Mesenchymal stem cell (in vitro differentiated cells and primary cell): Measurements from ENCODE around the gene OR6K2. TPM values are rescaled to one million over a fixed set of nuclear protein-coding genes. Genes with fewer than 3 reads are reported as not detected.
A peak's percentile ranks its signal among the peaks of the same experiment; 100 is the strongest.

Source experiments
- DNase-seq: peaks from one replicate; pipeline ENCODE4 v3.0.0-alpha.2; 2013
- H2AFZ ChIP-seq: one replicate; pipeline ENCODE4 v1.6.1; 2013; ENCODE audit warnings: low read depth, mild to moderate bottlenecking, control low read depth, inconsistent platforms, low read length, moderate library complexity
- H2AK5ac ChIP-seq: 2 replicates; pipeline ENCODE4 v1.6.1; 2013; ENCODE audit warnings: low read length, moderate library complexity, mild to moderate bottlenecking, inconsistent platforms; ENCODE audit not compliant: severe bottlenecking
- H2BK120ac ChIP-seq: one replicate; pipeline ENCODE4 v1.6.1; 2013; ENCODE audit warnings: low read depth, mild to moderate bottlenecking, inconsistent platforms, low read length, moderate library complexity
- H2BK12ac ChIP-seq, 2 experiments: one replicate each; pipeline ENCODE4 v1.6.1; 2013; ENCODE audit warnings: inconsistent platforms in 2 of 2, low read length in 2 of 2, mild to moderate bottlenecking in 2 of 2, moderate library complexity in 2 of 2, control low read depth in 1 of 2
- H2BK15ac ChIP-seq: one replicate; pipeline ENCODE4 v1.6.1; 2013; ENCODE audit warnings: mild to moderate bottlenecking, low read depth, inconsistent platforms; ENCODE audit not compliant: poor library complexity, severe bottlenecking
- H2BK5ac ChIP-seq: 2 replicates; pipeline ENCODE4 v1.6.1; 2013; ENCODE audit warnings: low read depth, mild to moderate bottlenecking, low read length, control low read depth, inconsistent platforms; ENCODE audit not compliant: poor library complexity, severe bottlenecking
- H3K14ac ChIP-seq, 2 experiments: one replicate each; pipeline ENCODE4 v1.6.1; 2013; ENCODE audit warnings: inconsistent platforms in 2 of 2, low read length in 2 of 2, control low read depth in 1 of 2, mild to moderate bottlenecking in 1 of 2, moderate library complexity in 1 of 2
- H3K18ac ChIP-seq, 2 experiments: one replicate each; pipeline ENCODE4 v1.6.1; 2013; ENCODE audit warnings: inconsistent platforms in 2 of 2, low read length in 2 of 2, control low read depth in 1 of 2, low read depth in 1 of 2, mild to moderate bottlenecking in 1 of 2
- H3K23ac ChIP-seq, 2 experiments: one replicate each; pipeline ENCODE4 v1.6.1; 2013; ENCODE audit warnings: inconsistent platforms in 2 of 2, low read length in 2 of 2, mild to moderate bottlenecking in 2 of 2, moderate library complexity in 2 of 2, control low read depth in 1 of 2
- H3K27ac ChIP-seq: 2 replicates; pipeline ENCODE4 v1.5.1; 2013; ENCODE audit warnings: mild to moderate bottlenecking, moderate library complexity, low read length, control low read depth, inconsistent platforms; ENCODE audit not compliant: poor library complexity, severe bottlenecking
- H3K27me3 ChIP-seq, 2 experiments: 2 replicates each; pipeline versions ENCODE4 v1.6.1 to v1.7.0; 2013; ENCODE audit warnings: low read length in 2 of 2, mild to moderate bottlenecking in 2 of 2, moderate library complexity in 2 of 2, control low read depth in 1 of 2, inconsistent platforms in 1 of 2; ENCODE audit not compliant: control insufficient read depth in 1 of 2, insufficient read depth in 1 of 2
- H3K36me3 ChIP-seq, 2 experiments: 2 replicates each; pipeline versions ENCODE4 v1.6.1 to v1.7.0; 2013; ENCODE audit warnings: low read length in 2 of 2, control low read depth in 1 of 2, inconsistent platforms in 1 of 2, low read depth in 1 of 2, mild to moderate bottlenecking in 1 of 2; ENCODE audit not compliant: insufficient read depth in 2 of 2, control insufficient read depth in 1 of 2
- H3K4ac ChIP-seq, 2 experiments: one replicate each; pipeline ENCODE4 v1.6.1; 2013; ENCODE audit warnings: inconsistent platforms in 2 of 2, low read length in 2 of 2, mild to moderate bottlenecking in 2 of 2, moderate library complexity in 2 of 2, control low read depth in 1 of 2, low read depth in 1 of 2
- H3K4me1 ChIP-seq: 2 replicates; pipeline ENCODE4 v1.6.1; 2013; ENCODE audit warnings: low read depth, low read length, control low read depth; ENCODE audit not compliant: control insufficient read depth, insufficient read depth
- H3K4me2 ChIP-seq: 2 replicates; pipeline ENCODE4 v1.6.1; 2013; ENCODE audit warnings: low read length, mild to moderate bottlenecking, inconsistent platforms; ENCODE audit not compliant: poor library complexity, severe bottlenecking
- H3K4me3 ChIP-seq, 2 experiments: 2 replicates each; pipeline versions ENCODE4 v1.5.1 to v1.7.0; 2013; ENCODE audit warnings: low read length in 2 of 2, mild to moderate bottlenecking in 2 of 2, control low read depth in 1 of 2, low read depth in 1 of 2; ENCODE audit not compliant: insufficient read depth in 1 of 2
- H3K79me1 ChIP-seq: replicated peaks from 2 replicates; pipeline ENCODE4 v1.6.1; 2013; ENCODE audit warnings: mild to moderate bottlenecking, control low read depth, low read length, inconsistent platforms; ENCODE audit not compliant: poor library complexity, severe bottlenecking
- H3K9ac ChIP-seq: 2 replicates; pipeline ENCODE4 v1.7.0; 2013; ENCODE audit warnings: mild to moderate bottlenecking, low read length, moderate library complexity
- H3K9me3 ChIP-seq: 2 replicates; pipeline ENCODE4 v1.7.0; 2013; ENCODE audit warnings: mild to moderate bottlenecking, low read length; ENCODE audit not compliant: control insufficient read depth
- H4K8ac ChIP-seq: one replicate; pipeline ENCODE4 v1.6.1; 2013; ENCODE audit warnings: inconsistent platforms, mild to moderate bottlenecking, low read length, moderate library complexity
- H4K91ac ChIP-seq: one replicate; pipeline ENCODE4 v1.6.1; 2013; ENCODE audit warnings: mild to moderate bottlenecking, low read length, inconsistent platforms
- WGBS: methylation state at CpG from one replicate; pipeline ENCODE4 v1.1.7; 2013; ENCODE audit warnings: mixed read lengths; 5-methylcytosine and 5-hydroxymethylcytosine counted together
- polyA plus RNA-seq, 2 experiments: library from polyadenylated mRNA; stranded (reverse); fragments of 200-250 nt; gene quantifications; one replicate each; pipeline ENCODE4 v1.2.3, GENCODE V29; 2013

The OR6K2 gene, protein sequence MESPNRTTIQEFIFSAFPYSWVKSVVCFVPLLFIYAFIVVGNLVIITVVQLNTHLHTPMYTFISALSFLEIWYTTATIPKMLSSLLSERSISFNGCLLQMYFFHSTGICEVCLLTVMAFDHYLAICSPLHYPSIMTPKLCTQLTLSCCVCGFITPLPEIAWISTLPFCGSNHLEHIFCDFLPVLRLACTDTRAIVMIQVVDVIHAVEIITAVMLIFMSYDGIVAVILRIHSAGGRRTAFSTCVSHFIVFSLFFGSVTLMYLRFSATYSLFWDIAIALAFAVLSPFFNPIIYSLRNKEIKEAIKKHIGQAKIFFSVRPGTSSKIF
- not detected for polyA plus RNA-seq (2013, experiment 1 of 2)
- polyA plus RNA-seq (2013, experiment 2 of 2) = not detected

DNA sequence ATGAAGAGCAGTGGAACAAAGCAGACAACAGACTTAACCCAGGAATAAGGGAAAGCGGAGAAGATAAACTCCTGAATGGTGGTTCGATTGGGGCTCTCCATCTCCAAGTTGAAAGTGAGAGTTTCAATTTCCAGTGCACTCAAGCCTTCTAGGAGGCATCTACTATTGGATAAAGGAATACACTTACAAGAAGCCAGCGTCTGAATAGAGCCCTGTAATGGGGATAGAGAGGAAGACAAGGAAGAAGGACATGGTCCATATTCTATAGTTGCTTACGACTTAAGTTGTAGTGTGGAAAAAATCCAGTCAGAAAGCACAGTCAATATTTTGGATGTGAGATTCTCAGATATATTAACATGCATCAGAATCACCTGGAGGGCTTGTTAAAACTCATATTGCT, at the start of gene OR6K2:
Gene OR6K2, minus strand, starts transcription at position 101 of the 400 bp plus-strand sequence. Its CDS starts 0 bp downstream, at position 101.
- DNase-seq = no peak
- no peak within 1 kb of the TSS for H2BK15ac ChIP-seq
- no peak within 1 kb of the TSS for H2AK5ac ChIP-seq
- H3K9ac ChIP-seq = no peak within 1 kb of the TSS
- no peak within 1 kb of the TSS for H3K23ac ChIP-seq
- 73% methylated on average over 4 of the region's 4 CpGs for WGBS
- H2BK5ac ChIP-seq = no peak within 1 kb of the TSS
- H4K8ac ChIP-seq = no peak within 1 kb of the TSS
- H3K14ac ChIP-seq = no peak within 1 kb of the TSS
- no peak within 1 kb of the TSS for H3K4me2 ChIP-seq
- no peak within 1 kb of the TSS for H2AFZ ChIP-seq
- no peak within 1 kb of the TSS for H3K4me3 ChIP-seq
- H3K27ac ChIP-seq = no peak within 1 kb of the TSS
- no peak within 1 kb of the TSS for H2BK120ac ChIP-seq
- no peak within 1 kb of the TSS for H2BK12ac ChIP-seq
- H3K18ac ChIP-seq = no peak within 1 kb of the TSS
- no peaks in the 10 kb centered on the region for H3K36me3 ChIP-seq
- H3K79me1 ChIP-seq = no peaks in the 10 kb centered on the region
- H3K4ac ChIP-seq = no peak within 1 kb of the TSS
- H3K4me1 ChIP-seq = no peaks in the 10 kb centered on the region
- H3K27me3 ChIP-seq = no peaks in the 10 kb centered on the region
- no peak within 1 kb of the TSS for H4K91ac ChIP-seq
- H3K9me3 ChIP-seq = no peaks in the 10 kb centered on the region

DNA sequence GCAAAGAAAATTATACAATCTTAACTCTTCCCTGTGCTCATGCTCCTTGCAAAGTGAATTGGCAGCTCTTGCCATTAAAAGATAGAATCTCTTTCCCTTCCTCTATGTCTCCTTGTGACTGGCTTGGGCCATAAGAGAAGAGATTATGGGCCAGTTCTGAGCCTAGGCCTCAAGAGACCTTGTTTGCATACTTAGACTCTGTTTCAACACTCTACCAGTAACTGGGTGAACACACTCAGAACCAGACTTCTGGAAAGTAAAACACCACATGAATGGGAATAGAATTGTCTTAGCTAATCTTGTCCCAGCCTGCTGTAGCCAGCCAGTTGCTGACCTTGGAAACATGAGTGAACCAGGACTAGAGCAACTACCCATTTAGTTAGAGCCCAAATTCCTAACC, 35.4 kb upstream of the OR6K2 start:
- no peaks in the 10 kb centered on the region for H3K36me3 ChIP-seq
- H3K4ac ChIP-seq = no peak overlapping the region
- H3K18ac ChIP-seq = no peak overlapping the region
- no peak overlapping the region for H3K9ac ChIP-seq
- H3K27ac ChIP-seq = no peak overlapping the region
- no peak overlapping the region for H4K8ac ChIP-seq
- no peak overlapping the region for H3K14ac ChIP-seq
- H2AK5ac ChIP-seq = no peak overlapping the region
- DNase-seq = peak; percentile 29
- no peak overlapping the region for H2BK12ac ChIP-seq
- H3K23ac ChIP-seq = no peak overlapping the region
- H3K4me2 ChIP-seq = no peak overlapping the region
- no peak overlapping the region for H2BK5ac ChIP-seq
- no peak overlapping the region for H2AFZ ChIP-seq
- no peaks in the 10 kb centered on the region for H3K79me1 ChIP-seq
- H4K91ac ChIP-seq = no peak overlapping the region
- no peaks in the 10 kb centered on the region for H3K4me1 ChIP-seq
- H2BK15ac ChIP-seq = no peak overlapping the region
- no peak overlapping the region for H2BK120ac ChIP-seq
- no peaks in the 10 kb centered on the region for H3K9me3 ChIP-seq
- no peak overlapping the region for H3K4me3 ChIP-seq
- no peaks in the 10 kb centered on the region for H3K27me3 ChIP-seq

DNA sequence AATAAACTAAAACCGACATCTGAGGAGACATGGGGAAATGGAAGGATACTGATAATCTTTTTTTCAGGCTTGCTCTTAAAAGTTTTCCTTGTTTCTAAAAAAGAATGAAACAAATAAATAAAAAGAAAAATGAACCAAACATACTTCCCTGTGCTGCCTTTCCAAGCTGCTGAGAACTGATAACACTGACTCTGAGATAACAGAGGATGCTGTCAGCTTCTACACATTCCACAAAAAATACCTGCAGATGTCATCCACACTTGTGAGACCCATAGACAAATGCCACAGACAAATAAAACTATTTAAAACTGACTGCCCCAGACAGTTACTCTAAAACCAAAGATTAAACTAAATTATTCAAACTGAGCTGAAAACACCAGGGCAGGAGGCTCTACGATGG, 32.1 kb upstream of the OR6K2 start:
- Histone ChIP-seq H3K36me3 (no peaks in the 10 kb centered on the region), H2AFZ (no peak overlapping the region), H2BK15ac (no peak overlapping the region), H3K27ac (no peak overlapping the region), H4K8ac (no peak overlapping the region), H3K27me3 (no peaks in the 10 kb centered on the region), H2BK5ac (no peak overlapping the region), H2AK5ac (no peak overlapping the region), H3K9me3 (no peaks in the 10 kb centered on the region), H3K4me3 (no peak overlapping the region), H3K4ac (no peak overlapping the region), H2BK120ac (no peak overlapping the region), H3K14ac (no peak overlapping the region), H3K4me1 (no peaks in the 10 kb centered on the region), H3K79me1 (no peaks in the 10 kb centered on the region), H2BK12ac (no peak overlapping the region), H3K18ac (no peak overlapping the region), H3K23ac (no peak overlapping the region), H4K91ac (no peak overlapping the region), H3K4me2 (no peak overlapping the region), H3K9ac (no peak overlapping the region)
- WGBS = 52% methylated on average over 1 of the region's 2 CpGs
- DNase-seq = no peak

DNA sequence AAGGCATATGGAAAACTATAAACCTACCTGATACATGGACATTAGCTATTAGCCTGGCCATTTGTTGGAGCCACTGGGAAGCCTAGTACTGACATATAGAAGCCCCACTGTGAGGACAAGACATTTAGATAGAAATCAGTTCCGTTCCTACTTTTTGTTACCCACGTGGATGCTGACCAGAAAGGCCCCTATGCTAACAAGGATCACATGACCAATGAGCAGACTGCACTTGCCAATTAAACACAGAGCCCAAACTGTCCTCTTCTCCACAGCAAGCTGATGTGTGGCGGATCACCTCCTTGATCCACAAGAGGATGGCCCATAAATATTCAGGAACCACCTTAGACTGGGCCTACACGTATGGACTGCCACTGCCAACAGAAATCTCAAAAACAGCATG, 31.3 kb upstream of the OR6K2 start:
- no peaks in the 10 kb centered on the region for H3K9me3 ChIP-seq
- H3K4ac ChIP-seq = no peak overlapping the region
- H2AK5ac ChIP-seq = no peak overlapping the region
- no peaks in the 10 kb centered on the region for H3K79me1 ChIP-seq
- no peak overlapping the region for H2BK120ac ChIP-seq
- H2BK15ac ChIP-seq = no peak overlapping the region
- DNase-seq = no peak
- no peak overlapping the region for H2AFZ ChIP-seq
- no peaks in the 10 kb centered on the region for H3K36me3 ChIP-seq
- H3K27me3 ChIP-seq = no peaks in the 10 kb centered on the region
- no peak overlapping the region for H3K4me3 ChIP-seq
- H3K27ac ChIP-seq = no peak overlapping the region
- H3K4me2 ChIP-seq = no peak overlapping the region
- no peak overlapping the region for H3K14ac ChIP-seq
- H3K9ac ChIP-seq = no peak overlapping the region
- no peaks in the 10 kb centered on the region for H3K4me1 ChIP-seq
- H4K8ac ChIP-seq = no peak overlapping the region
- H2BK5ac ChIP-seq = no peak overlapping the region
- WGBS = 74% methylated on average over 4 of the region's 4 CpGs
- no peak overlapping the region for H2BK12ac ChIP-seq
- H4K91ac ChIP-seq = no peak overlapping the region
- no peak overlapping the region for H3K18ac ChIP-seq
- no peak overlapping the region for H3K23ac ChIP-seq
